NCI-H2107 (cell line): ENCODE measurements around the gene CEP152.
"Not testable (repeated sequence)": the region's sequence is repeated elsewhere in the genome, so short reads cannot be mapped to it uniquely, and the experiment has no call there.

Experiments used
- DNase-seq: peaks from one replicate; lab custom pipeline; 2025; lab: John Stamatoyannopoulos, UW

CEP152 gene

DNA sequence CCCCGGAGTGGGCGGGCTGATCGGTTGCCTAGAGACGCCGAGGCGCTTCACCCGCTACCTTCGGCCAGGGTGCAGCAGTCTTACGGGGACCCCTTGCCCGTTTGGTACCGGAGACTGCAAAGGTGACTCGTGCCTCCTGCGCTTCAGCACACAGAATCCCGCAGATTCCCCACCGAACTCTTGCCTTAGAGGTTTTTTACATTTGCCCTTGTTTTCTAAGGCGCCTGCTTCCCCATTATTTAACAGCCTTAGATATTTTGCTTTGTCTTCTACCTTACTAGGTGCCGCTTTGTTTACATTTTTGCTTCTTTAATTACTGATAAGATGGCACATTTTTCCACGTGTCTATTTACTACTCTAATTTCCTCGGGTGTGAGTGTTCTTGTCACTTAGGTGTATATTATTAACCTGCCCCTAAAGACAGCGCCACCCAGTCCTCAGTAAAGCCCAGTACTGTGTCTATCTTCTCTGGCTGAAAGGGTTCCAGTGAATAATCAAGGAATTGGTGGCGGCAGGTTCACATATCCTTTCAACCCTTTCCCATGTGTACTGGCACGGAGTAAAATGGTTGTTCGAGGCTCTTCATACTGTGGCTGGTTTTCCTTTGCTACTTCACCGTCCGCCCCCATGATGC, 573 bp upstream of the CEP152 start:
- no peak for DNase-seq

DNA sequence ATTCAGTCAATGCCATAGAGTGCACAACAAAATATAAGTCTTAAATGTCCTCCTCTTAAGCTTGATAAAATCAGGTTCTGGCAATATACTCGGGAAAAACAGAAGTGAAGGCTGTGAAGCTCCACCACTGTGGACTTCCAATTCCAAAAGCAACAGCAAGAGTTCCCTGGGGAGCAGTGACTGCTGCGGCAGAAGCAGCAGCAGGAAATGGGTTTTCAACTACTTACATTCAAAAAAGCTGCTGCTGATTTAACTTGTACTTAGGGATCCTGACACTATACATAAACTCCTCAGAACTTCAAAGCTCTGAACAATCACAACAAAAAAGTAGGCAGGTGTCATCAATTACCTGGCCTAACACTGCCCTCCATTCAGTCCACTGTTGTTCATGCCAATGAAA, 4.7 kb downstream of the CEP152 start:
- DNase-seq = peak; percentile 14

DNA sequence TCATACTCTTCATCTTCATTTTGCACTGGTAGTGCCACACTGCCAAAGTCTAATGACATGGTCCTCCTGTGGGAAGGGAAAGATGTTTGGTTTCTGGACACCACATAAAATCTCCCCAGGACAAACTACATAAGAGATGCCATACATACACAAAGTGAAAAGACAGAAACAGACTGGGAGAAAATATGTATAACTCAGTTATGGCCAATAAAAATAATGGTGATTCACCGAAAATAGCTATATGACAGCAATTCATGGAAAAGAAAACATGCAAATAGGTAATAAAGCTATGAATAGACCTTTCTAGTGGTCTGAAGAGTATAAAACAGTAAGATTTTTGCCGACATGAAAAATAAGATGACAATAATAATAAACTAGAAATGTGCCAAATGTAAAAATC, 5.3 kb downstream of the CEP152 start:
- DNase-seq = no peak

DNA sequence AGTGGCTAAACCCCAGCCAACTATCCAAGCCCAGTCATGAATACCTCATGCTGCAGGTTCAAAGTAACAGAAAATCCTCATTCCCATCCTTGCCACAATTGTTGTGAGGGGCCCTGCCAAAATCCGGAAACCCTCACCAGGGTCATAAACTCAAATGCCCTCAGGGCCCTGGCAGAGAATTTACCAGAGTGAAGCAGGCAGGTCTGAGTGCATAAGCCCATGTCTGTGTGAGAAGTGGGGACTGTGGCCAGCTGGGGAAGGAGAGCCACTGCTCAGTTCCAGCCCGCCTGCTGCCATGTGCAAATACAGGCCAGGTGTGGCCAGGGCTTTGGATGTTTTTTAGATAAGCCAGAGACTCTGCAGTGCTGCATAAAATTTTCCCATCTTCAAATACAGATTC, 7.0 kb downstream of the CEP152 start:
- no peak for DNase-seq

DNA sequence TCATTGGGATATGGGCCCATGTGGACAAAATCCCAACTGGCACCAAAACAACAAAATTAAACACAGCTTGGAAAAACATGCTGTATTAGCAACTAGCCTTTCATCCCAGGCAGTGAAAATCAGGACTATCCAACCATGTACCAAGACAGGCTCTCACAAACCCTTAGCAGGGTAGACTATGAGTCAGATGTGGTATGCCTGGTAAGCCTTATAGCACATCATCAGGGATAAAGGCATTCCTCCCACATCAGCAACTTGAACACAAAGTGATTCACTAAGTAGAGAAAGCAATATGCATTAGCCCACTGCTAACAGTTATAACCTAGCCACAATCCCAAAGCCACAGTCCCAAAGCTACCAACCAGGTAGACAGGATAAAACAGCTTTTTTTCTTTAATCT, 8.0 kb downstream of the CEP152 start:
- no peak for DNase-seq

DNA sequence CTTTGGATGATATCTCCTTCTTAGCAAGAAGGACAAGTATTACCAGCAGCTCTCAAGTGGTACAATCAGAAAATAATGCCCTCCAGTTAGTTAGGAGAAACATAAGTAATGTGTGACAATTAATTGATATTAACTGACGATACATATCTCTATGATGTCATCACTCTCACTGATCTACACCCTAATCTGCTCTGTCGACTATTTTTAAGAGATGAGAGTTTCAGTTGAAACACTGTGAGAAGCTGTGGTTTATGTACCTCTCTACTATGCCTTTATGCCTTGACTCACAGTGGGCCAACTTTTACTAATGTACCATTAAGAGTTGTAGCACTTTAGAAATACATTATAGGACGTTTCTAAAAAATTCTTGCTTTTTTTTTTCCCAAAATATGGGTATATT, 8.6 kb downstream of the CEP152 start:
- DNase-seq = no peak

DNA sequence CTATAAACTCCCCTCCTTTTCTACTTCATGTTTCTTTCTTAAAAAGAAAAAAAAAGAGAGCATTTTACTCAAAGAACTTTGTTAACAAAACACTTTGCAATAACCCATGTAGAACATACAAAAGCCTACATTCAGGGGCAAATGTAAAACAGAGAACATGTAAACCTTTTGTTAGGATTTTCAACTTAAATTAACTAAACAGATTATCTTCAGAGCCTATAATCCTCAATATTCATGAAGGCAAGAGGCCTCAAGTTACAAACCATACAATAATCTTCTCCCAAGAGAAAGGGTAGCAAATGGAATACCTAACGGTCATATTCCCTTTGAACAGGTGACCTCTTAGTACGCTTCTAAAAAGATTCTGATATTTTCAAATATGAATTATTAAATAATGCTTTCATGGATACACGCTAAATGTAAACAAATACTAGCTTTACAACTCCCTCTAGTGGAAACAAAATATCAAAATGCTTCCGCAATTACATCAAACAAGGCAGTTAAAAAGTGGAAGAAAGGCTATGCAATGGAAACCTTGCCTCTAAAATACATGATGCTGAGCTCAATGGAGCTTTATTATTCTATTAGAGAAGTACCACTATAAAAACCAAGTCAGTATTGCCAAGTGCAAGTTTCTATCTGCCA, 9.9 kb downstream of the CEP152 start:
- DNase-seq = no peak

DNA sequence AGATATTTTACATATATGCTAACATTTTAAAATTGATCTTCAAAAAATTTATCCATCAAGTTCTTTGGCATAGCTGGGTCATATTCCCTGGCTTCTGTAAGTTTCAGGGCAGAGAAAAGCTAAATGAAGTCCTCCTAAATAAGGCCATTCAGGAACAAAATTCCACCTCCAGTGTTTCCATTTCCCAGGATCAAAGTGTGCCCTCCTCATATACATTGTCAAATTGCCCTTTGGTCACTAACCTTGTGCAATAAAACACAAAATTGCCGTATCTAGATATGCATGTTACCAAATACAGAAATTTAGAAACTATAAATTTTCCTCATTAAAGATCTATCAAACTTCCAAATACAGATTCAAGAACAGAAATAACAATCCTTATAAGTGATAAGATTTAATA, 10.6 kb downstream of the CEP152 start:
- no peak for DNase-seq

DNA sequence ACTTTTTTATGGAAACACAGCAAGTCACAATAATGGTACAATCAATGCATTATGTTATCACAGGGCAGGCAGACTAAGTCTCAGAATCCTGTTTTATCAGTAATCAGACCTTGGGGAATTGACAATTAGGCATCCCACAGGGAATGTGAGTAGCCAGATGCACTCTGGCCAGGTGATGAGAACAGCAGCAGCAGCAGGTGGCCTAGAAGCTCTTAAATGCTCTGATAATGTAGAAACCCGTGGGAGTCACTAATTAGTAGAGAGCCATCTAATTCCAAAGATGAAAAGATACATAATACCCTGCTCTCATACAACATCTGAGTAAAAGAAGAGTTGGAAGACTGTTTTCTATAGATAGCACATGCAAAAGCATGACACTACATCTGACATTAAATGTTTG, 12.6 kb downstream of the CEP152 start:
- DNase-seq = no peak

DNA sequence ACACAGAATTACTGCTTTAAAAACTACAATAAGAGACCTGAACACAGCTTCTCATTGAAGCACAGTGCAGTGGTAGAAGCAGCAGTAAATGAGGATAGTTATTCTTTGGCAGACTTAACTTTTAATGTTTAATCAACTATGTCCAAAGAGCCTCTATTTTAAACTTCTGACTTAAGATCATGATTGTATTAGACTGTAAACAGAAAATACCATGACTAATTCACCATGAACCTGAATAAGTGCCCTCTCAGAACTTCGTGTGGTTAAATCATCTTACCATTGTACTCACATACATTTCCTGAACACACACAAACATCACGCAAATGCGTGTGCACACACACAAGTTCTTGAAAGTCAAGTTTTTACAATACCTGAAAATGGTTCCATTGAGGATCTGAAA, 13.9 kb downstream of the CEP152 start:
- DNase-seq = no peak

DNA sequence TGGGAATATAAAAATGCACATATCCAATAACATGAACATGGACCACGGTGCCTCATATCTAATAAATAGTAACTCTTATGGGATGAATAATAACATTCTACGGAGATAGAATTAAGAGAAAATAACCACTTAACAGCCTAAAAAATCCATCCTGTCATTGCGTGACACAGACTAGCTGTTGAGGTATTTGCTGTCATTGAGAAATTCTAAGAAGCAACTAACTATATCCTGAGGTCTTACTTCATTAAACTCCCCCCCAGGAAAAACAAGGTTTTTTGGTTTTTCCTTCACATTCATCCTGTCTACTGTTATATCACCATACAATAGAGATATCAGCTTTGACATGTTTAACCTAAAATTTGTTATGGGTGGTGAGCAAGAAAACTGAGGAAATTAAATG, 14.3 kb downstream of the CEP152 start:
- no peak for DNase-seq

DNA sequence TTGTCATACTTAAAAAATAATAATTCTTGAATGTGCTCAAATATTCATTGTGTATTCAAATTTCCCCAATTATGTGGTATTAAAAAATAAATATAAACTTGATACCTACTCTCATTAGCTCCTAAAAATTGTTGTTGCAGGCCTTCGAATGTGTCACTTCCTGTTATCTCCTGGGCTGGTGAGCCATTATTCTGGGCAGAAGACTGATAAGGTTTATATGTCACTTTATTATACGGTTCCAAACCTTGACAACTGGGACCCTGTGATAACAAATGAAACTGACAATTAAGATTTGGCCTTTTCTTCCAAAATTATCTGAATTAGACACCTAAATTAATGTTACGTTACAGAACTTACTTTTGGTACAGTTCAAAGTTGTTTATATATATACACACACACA, 15.0 kb downstream of the CEP152 start:
- DNase-seq = no peak

DNA sequence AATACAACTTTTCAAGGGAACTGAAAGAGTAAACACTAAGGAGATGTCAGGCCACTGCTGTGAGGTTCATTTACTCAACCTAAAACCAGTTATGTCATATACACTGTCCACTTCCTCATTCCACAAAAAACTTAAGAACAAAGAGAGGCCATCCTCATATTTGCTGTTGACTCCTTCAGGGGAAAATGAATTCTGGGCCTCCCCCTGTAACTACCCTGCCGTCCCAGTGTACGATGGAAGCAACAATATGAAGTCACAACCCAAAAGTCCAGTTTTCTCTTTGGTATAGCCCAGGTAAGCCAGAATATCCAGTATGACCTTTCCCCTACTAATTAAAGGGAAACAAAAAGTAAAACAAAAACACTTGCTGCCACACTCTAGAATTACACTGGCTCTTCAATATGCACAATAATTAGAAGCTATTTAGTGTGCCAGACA, 16.2 kb downstream of the CEP152 start:
- no peak for DNase-seq

DNA sequence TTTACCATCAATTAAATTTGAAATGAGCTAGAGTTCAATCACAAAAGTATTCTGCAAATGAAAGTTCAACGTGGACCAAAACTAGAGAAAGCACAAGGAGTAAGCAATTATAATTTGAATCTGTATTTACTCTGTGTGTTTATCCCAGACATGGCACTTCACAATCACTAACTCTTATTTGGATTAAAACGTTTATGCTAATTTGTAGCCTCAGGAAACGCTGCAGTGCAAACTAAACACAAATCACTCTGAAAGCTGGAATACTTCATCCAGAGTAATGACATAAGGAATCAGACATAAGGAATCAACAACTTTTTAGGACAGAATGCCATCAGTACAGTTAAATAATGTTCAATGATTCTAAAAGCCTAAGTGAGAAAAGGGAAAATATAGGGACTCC, 18.5 kb downstream of the CEP152 start:
- DNase-seq = no peak

DNA sequence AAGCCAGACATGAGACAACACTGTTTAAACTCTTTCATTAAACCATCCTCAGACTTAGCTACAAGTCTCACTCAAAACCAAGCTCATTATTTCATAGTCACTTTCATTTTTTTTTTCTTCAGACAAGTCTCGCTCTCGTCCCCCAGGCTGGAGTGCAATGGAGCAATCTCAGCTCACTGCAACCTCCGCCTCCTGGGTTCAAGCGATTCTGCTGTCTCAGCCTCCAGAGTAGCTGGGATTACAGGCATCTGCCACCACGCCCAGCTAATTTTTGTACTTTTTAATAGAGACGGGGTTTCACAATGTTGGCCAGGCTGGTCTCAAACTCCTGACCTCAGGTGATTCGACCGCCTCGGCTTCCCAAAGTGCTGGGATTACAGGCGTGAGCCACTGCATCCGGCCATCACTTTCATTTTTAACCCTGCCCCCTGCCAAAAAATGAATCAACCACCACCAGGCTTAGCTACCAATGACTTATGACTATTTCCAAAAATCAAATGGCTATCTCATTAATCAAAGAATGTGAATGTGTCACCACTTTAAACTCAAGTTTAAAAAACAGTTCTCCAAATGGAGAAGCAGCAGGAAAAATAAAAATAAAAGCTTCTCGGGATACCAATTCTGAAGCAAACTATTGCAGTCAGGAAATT, 20.3 kb downstream of the CEP152 start:
- not testable (repeated sequence) for DNase-seq

DNA sequence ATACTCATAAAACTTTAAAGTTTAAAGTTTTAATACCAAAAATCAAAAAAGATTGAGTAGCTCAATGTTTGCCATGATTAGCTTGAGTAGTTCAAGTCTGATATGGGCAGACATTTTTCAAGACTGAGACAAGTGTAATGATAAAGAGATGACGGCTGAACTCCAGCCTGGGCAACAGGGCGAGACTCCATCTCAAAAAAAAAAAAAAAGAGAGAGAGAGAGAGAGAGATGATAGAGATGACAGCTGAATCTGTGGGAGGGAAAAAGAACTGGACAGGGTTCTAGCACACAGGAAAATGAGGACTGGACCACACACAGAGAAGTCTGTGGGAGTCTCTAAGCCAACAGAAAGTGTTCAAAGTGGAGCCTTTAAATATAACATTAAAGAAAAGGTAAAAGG, 25.2 kb downstream of the CEP152 start:
- no peak for DNase-seq

DNA sequence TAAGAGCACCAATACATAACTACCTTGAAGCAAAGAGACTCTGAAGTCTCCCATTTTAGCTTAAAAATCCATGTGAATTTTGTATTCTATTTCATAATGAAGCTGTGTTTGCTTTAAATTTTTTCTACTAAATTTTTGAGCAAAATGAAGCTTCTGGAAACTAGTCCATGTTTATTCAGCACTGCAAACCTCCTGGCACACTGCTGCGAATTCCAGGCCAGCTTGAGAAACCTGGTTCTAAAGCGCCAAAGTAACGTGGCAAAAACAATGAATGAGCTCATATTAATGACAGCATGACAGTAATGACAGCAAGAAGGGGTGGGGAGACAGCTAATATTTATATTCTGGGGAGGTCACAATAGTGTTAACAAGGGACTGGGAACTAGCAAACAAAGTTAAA, 25.7 kb downstream of the CEP152 start:
- no peak for DNase-seq

DNA sequence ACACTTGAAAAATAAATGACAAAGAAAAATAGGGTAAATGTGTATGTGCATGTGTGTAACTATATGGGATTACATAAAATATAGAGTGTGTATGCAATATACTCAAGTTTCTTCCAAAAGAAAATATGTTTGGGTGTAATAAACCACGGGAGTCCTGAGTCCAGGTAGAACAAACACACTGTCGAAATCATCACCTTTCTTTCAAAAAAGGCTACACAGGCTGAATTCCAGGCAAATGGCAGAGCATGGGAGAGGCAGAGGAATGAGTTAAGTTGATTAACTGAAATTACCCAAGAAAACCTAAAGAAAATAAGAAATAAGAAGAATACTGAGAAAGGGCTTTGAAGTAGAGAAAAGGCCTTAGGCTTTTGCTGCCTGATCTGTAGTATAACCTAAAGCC, 26.1 kb downstream of the CEP152 start:
- DNase-seq = no peak

DNA sequence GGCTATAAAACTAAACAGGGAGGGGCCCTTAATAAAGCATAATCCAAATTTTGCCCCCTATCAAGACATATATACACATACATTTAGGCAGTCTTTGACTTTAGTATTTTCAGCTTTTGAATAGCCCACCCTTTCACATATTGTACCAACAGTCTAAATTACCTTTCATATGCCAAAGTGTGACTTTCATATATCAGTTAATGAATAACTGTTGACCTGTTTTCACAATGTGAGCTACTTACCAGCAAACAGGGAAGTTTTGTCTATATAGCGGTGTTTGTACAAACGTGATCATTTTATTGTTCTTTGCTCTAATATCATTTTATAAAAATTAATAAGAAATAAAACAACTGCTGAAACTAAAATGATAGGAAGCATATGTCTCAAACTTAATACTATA, 28.0 kb downstream of the CEP152 start:
- no peak for DNase-seq

DNA sequence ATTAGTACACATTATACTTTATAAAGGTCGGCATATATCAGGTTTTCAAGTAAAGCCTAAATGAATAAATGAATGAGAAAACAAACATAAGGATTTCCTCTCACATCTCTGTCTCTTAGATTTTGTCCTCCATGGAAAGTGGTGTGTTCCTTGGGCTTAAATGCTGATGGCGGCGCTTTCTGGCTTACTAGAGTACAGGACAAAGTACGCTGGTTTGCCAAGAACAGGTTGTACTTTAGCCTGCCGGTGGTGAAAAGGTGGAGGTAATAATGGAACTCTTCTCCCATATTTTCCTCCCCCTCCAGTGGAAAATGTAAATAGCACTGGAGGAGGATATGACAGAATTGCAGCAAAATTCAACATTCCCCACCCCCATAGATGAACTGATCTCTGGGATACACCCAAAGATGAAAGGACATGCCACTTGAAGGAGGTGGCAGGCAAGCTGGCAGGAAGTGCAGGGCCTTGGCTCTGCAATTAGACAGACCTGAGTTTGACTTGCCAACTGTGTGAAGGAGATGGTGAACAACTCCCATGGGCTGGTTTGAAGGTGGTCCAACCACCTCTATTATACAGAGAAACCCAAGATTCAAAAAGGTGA, 29.3 kb downstream of the CEP152 start:
- no peak for DNase-seq

DNA sequence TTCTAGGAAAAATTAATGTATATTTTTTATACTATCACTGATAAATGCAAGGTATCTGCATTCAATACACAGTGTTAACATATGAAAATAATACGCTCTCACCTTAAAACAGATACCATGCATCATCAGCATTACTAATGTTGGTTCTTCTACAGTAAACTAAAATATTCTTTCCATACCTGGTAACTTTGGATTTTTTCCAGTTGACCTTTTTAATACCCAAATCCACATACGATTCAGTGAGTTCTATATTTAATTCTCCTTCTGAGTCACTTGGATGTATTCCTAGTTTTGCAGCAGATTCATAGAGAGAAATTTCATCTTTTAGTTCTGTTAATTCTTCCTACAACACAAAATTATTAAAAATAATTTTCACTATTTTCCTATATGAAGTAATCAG, 29.9 kb downstream of the CEP152 start:
- DNase-seq = no peak

DNA sequence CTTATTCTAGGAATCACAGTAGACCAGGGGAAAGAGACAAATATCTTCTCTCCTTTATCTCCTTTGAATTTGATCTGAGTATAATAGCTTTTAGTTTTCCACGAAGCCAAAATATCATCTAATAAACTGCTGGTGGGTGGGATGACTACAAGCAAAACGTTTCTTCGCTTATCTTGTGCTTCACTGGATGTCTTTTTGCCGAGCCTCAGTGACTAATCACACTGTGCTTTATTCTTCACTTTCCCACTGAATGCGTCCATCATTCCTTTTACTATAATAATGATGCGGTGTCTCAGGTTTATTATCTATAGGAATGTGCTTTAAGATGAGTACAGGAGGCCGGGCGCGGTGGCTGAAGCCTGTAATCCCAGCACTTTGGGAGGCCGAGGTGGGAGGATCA, 32.5 kb downstream of the CEP152 start:
- DNase-seq = no peak

DNA sequence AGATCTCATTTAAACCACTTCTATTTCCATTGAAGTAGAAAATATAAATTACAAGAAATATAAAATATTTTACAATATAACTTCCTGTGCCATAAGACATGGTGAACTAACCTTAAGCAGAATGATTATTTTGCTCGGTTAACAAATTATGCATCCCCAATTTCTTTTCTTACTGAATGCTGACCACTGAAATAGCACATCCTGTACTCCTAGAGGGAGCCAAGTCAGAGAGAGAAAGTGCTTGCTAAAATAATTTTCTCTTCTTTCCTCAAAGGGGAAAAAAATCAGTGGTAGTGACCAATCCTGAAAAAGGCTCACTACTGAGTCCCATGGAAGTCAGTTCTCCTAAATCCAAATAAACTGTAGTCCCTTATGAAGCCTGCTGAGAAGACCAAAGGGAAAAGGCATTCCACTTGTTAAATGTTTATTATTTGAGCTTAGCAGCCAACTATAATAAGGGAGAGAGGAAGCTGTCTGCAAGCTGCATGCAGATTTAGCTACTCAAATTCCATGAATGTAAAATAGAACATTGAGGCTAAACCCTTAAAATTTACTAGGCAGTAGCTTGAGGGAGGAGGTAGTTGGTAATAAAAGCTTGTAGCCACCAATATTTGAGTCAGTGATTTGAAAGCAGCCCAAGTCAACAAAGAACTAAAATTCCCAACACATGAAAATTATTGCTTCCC, 33.1 kb downstream of the CEP152 start:
- no peak for DNase-seq
